Ovary (tissue), 3 donors: ENCODE data around the gene RDH12.

ENCODE experiments used
- CTCF ChIP-seq, 3 donors: fragments of 450-650 bp in 2 of 3; fragments of 200-600 bp in 1 of 3; IDR thresholded peaks; one replicate each; pipeline versions ENCODE4 v1.5.1 to v1.8.0; 2016 to 2022; ENCODE audit warnings: antibody characterized with exemption in 3 of 3, mild to moderate bottlenecking in 1 of 3
- POLR2A ChIP-seq: fragments of 450-650 bp; IDR thresholded peaks from one replicate; pipeline ENCODE4 v1.6.1; 2017; ENCODE audit warnings: antibody characterized with exemption, mild to moderate bottlenecking, moderate library complexity
- donor health status: DM: no; HTN: no; CAD: no.

- TF ChIP-seq POLR2A (no peak), CTCF (IDR thresholded peaks at IDR 0.05) (no peak)
Observed at GRCh38 chr14:67766035-67766680, 64.5 kb downstream of the RDH12 start.
